HG02884 (cell line): ENCODE data around the gene PROM2.

Experiments
- ATAC-seq: cut with Tn5 transposase; IDR thresholded peaks from one replicate; pipeline ENCODE4 v1.9.1; 2021; ENCODE audit warnings: mild to moderate bottlenecking, moderate library complexity; ENCODE audit not compliant: unreplicated experiment

PROM2 gene

GRCh38 chr2:95284886-95285541 lies 10.8 kb downstream of the PROM2 start:
- ATAC-seq, result no peak

DNA sequence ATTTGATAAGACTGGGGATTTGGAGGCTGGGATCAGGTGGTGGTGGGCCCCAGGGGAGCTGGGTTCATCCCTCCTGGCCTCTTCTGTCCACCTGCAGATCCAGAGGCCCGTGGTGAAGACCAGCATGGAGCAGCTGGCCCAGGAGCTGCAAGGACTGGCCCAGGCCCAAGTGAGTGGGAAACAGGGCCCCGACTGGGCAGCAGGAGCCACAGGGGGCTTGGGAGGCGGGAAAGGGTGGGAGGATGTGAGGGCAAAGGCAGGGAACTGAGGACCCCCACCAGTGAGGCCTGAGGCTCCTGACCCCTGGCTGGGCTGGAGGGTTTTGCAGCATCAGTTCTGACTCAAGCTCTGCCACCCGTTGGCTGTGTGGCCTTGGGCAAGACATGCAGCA lies 11.3 kb downstream of the PROM2 start:
- ATAC-seq, result no peak

- no peak for ATAC-seq
Measured at GRCh38 chr2:95287336-95287735, 13.1 kb downstream of the PROM2 start.

- ATAC-seq, result no peak
Measured at GRCh38 chr2:95287806-95288205, 13.6 kb downstream of the PROM2 start.

DNA sequence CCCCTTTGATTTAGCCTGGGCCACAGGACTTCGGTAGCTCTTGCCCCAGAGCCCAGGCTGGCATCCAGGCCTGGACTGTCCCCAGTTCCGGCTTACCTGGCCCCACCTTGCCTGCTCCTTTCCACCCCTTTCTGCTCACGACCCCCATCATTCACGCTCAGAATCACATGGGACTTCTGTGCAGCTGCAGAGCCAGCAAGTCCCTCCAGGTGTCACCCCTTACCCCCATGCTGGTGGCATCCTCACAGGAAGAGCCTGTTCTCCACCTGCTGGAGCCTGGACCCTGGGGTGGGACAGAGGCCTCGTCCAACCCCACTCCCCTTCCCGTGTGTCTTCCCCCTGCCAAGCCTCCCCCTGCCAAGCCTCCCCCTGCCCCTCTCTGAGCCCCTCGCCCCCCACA lies 15.0 kb downstream of the PROM2 start:
- no peak for ATAC-seq

- ATAC-seq, result no peak
Measured at GRCh38 chr2:95291222-95291621, 17.0 kb downstream of the PROM2 start.

- ATAC-seq, result no peak
Measured at GRCh38 chr2:95292623-95293260, 18.5 kb downstream of the PROM2 start.

- no peak for ATAC-seq
Measured at GRCh38 chr2:95294579-95295250, 20.5 kb downstream of the PROM2 start.

DNA sequence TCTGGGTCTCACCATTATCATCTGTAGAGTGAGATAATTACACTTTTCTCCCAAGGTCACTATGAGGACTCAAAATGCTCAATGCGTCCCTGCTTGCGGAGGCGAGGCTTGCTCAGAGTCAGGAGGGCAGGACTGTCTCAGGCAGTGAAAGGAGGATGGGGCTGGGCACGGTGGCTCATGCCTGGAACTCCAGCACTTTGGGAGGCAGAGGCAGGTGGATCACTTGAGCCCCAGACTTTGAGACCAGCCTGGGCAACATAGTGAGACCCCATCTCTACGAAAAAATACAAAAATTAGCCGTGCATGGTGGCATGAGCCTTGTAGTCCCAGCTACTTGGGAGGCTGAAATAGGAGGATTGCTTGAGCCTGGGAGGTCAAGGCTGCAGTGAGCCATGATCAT lies 21.1 kb downstream of the PROM2 start:
- no peak for ATAC-seq

DNA sequence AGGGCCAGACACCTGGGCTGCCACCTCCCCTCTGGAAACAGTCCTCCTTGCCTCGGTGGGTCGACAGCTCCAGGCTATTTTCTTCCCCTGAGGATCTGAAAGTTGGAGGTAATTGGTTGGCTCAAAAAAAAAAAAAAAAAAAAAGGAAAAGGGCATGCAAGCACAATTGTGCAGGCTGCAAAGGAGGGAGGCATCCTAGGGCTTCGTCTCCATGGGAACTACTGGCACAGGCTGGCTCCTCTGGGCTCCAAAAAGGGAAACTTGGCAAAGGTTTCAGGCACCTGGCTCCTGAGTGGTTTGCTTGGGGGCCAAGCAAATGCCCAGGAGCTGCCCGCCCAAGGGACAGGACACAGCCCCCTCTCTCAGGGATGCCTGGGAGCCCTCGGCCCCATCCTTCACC lies 21.8 kb downstream of the PROM2 start:
- no peak for ATAC-seq

GRCh38 chr2:95296880-95297487 lies 22.7 kb downstream of the PROM2 start, which contains the start of gene KCNIP3:
TSS of gene KCNIP3 (plus strand) at chr2:95297347. CDS start at chr2:95297439, 92 bp downstream.
- ATAC-seq, result no peak

DNA sequence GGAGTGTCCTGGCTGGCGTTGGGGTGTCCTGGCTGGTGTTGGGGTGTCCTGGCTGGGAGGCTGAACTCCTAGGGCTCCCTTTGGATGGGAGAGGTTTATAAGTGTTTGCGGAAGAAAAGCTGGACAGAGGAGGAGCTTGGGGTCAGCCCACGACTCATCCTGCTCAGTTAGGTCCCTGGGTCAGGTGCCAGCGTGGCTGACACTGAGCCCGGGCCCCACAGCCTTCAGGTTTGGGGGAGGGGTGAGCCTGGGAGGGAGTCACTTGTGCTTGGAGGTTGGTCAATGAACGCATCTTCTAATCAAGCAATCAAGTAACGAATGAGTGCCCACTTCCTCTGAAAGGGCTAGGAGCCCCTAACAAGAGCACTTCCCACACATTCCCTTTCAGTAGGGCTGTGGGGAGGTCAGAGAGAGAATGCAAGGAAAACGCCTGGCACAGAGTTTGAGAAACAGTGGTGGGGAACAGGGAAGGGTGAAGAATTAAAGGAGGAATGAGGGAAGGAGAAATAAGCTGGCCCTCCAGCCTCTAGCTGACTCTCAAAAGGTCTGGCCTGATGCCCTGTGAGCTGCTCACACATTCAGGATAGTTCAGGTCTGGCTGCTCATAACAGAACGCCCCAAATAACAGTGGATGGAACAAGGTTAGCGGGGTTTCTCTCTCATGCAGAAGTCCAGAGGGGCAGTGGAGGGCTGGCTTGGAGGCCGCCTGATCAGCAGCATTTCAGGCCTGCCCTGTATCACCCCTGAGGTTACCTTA lies 23.6 kb downstream of the PROM2 start:
- ATAC-seq, result no peak

DNA sequence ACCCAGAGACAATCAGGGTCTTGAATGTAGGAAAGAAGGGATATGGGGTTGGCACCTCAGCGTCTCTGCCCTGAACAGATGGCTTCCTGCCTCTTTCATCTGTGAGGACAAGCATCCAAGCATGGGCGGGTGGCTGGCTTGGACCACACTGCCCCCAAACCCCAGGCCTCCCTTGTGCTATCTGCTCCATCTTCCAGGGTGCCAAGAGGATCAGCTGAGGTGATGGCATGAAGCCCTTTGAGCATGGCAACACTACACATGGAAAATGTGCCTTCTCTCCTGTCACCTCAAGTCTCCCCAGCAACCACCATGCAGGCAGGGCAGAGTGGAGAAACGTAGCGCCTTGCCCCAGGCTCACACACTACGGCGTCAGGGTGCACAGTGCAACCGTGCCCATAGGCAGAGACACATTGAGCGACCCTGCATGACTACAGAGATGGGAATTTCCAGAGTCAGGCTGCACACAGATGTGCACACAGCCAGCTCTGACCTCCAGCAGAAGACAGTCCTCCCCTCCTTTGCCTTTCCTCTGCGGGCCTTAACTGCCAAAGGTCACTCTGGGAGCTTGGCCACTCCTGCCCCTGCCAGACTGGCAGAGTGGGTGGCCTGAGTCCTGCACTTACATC lies 24.4 kb downstream of the PROM2 start:
- ATAC-seq, result no peak

DNA sequence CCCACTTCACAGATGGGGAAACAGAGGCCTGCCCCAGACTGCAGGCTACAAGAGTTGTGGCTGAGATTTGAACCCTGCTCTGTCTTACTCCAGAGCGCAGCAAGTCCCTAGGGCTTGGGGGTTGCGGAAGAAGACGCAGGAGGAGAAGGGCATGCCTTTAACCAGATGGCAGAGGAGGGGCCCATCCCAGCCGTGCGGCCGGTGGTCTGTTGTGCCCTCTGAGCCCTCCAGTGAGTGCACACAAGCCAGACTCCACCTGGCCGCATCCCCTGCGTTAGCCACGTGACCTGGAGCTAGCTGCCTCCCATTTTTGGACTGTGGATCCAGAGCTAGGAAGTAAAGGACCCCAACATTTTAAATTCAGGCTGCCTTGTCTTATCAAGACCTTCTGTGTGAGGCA lies 25.7 kb downstream of the PROM2 start:
- ATAC-seq, result no peak

- ATAC-seq, result no peak
Measured at GRCh38 chr2:95300450-95300849, 26.2 kb downstream of the PROM2 start.

DNA sequence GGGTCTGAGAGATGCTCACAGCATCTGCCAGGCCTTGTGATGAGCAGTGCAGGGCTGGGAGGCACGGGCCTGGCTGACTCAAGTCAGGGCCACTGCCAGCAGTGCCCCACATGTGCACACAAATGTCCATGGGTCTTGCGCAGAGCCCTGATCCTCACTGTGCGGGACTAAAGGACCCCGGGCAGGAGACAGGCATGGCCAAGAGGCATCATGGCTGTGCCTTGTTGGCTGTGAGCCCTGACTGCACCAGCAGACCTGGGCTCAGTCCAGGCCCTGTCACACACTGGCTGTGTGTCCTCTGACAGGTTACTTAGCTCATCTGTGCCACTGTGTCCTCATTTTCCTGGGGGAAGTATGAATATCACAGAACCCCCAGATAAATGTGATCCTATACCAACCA lies 26.9 kb downstream of the PROM2 start:
- ATAC-seq, result no peak

DNA sequence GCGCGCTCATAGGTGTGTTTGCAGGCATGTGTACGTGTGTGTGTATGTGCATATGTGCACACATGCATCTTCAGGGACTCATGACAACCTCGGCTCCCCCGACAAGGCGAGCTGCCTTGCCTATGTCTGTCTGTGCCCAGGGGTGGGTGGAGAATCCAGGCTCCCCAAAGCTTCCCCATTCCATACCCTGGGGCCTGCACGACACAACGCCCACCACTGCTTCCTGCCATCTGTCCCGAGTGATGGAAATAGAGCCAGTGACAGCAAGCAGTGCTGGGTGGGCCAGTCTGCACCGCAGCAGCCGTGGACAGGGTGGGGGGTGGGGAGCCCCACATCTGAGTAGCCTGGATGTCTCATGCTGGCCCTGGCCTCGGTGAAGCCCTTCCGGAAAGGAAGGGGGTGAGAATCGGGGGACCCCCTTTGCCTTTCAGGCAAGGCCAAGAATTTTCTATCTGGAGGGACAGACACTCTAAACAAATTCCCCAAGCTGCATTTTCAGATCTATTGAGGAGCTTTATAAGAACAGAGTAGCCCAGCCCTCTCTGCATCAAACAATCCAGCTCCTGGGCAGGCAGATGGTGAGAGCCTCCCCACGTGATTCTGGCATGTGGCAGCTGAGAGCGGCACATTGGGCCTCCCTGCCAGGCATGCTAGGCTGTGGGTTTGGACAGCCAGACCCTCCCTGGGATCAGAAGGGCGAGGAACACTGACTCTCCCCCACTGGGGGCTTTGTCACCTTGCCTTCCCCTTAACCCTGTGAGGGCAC lies 27.8 kb downstream of the PROM2 start:
- no peak for ATAC-seq

GRCh38 chr2:95303191-95303919 lies 29.1 kb downstream of the PROM2 start:
- no peak for ATAC-seq

DNA sequence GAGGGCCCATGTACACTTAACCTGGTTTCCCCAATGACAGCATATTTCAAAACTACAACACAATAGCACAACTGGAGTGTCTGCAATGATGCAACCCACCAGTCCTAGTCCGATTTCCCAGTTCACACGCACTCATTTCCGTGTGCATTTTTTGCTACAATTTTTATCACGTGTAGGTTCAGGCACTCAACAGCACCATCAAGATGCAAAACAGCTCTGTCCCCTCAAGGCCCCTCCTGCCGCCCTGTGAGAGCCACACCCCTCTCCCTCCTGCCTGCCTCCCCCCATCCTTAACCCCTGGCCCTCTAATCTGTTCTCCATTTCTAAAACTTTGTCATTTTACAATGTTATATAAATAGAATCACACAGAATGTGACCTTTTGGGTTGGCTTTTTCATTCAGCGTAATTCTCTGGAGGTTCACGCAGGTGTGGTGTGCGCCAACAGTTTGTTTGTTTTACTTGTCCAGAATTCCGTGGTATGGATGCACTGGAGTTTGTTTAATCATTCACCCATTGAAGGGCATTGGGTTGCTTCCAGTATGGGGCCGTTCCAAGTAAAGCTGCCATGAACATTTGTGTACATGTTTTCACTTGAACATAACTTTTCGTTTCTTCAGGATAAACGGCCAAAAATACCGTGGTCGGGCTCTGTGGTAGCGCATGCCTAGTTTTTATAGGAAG lies 31.3 kb downstream of the PROM2 start:
- no peak for ATAC-seq
